Measurements from ENCODE around the gene FER. TPM values are rescaled to one million over a fixed set of nuclear protein-coding genes. Genes with fewer than 3 reads are reported as not detected.

The FER gene
- total and polyA plus RNA-seq, 10 of the 15 experiments (the other 5 are each of a cell fraction or from before 2014, with no cell fraction given): 4.4 to 19.1 (median 9.6) TPM

GRCh38 chr5:108998216-108998615 is 250.5 kb downstream of the FER start:
- no peaks in the 10 kb centered on the region; the same call in 1 of the 3 replicates for H3K9me3 ChIP-seq (replicated peaks; ENCODE audit: control insufficient read depth, insufficient read depth, low read length)
- TF ChIP-seq ZNF592 (IDR thresholded peaks at IDR 0.05): no peak
- no peak for TF ChIP-seq ZNF622 (IDR thresholded peaks at IDR 0.05)
- TF ChIP-seq NFYB (IDR thresholded peaks at IDR 0.05; ENCODE audit: insufficient read depth, low read depth, low read length): no peak
- no peak for TF ChIP-seq RB1 (IDR thresholded peaks at IDR 0.05; ENCODE audit: borderline replicate concordance)
- TF ChIP-seq POLR2AphosphoS2 (IDR thresholded peaks at IDR 0.05; ENCODE audit: low read depth, low read length): no peak
- TF ChIP-seq IRF3 (IDR thresholded peaks at IDR 0.05): no peak
- TF ChIP-seq MTA3 (IDR thresholded peaks at IDR 0.05; ENCODE audit: borderline replicate concordance, low read length): no peak
- TF ChIP-seq CHD1 (IDR thresholded peaks at IDR 0.05; ENCODE audit: low read depth, low read length): no peak
- TF ChIP-seq CBX5 (IDR thresholded peaks at IDR 0.05; ENCODE audit: low read depth): no peak
- no peak for TF ChIP-seq MYB (IDR thresholded peaks at IDR 0.05; ENCODE audit: borderline replicate concordance, low read depth, low read length)
- TF ChIP-seq ZNF687 (IDR thresholded peaks at IDR 0.05): no peak
- no peak for TF ChIP-seq KDM1A (IDR thresholded peaks at IDR 0.05; ENCODE audit: borderline replicate concordance)
- TF ChIP-seq TCF12 (IDR thresholded peaks at IDR 0.05; ENCODE audit: low read depth, low read length): no peak
- no peak for TF ChIP-seq JUNB (IDR thresholded peaks at IDR 0.05)
- TF ChIP-seq ZNF24 (IDR thresholded peaks at IDR 0.05): no peak
- no TSS peak for BruUV-seq (replicated peaks)
- H2AFZ ChIP-seq (ENCODE audit: control insufficient read depth, low read depth, low read length): no peak overlapping the region
- H3K27ac ChIP-seq (ENCODE audit: control insufficient read depth, insufficient read depth): no peak overlapping the region
- ChIA-PET POLR2A (interaction anchor here (1.1 kb wide), 1 partner anchor 21 kb away, joined by 3 read pairs; no protein-coding TSS in a partner anchor), RAD21 (ENCODE audit: unreplicated experiment) (no interaction called here), CTCF (interaction anchor here (0.6 kb wide), 1 partner anchor 625 kb away, joined by 3 read pairs; no protein-coding TSS in a partner anchor), SMC1A (ENCODE audit: uncharacterized antibody, unreplicated experiment) (interaction anchor here (1.7 kb wide), 1 partner anchor 9 kb away, joined by 4 read pairs; no protein-coding TSS in a partner anchor)
- no peaks in the 10 kb centered on the region for H3K4me1 ChIP-seq (ENCODE audit: control insufficient read depth, insufficient read depth, low read length)
- no peaks in the 10 kb centered on the region for H4K20me1 ChIP-seq (ENCODE audit: control insufficient read depth, insufficient read depth)
- no peaks in the 10 kb centered on the region for H3K27me3 ChIP-seq (replicated peaks in 1 of 2; ENCODE audit: control insufficient read depth in 2 of 2, insufficient read depth in 2 of 2, low read length in 1 of 2)
- ATAC-seq: no peak
- no peak for DNase-seq (ENCODE audit: low read depth, low spot score)
- intact Hi-C loops (cut with micrococcal nuclease; ENCODE audit: unreplicated experiment): no loop called here
- WGBS (ENCODE audit: insufficient coverage, insufficient replicate concordance, low lambda C conversion rate, missing lambda C conversion rate): 97% methylated on average over 11 of the region's 11 CpGs
- no peak overlapping the region for H3K4me2 ChIP-seq (ENCODE audit: control insufficient read depth, insufficient read depth)
- no peak overlapping the region for H3K4me3 ChIP-seq
- no peaks in the 10 kb centered on the region; a peak in 1 of 4 replicates for H3K36me3 ChIP-seq (ENCODE audit: control insufficient read depth in 2 of 2, insufficient read depth in 2 of 2, low read length in 1 of 2)
- in situ Hi-C loops (cut with MboI): no loop called here
- no peak for FAIRE-seq
- no peak overlapping the region for H3K9ac ChIP-seq (ENCODE audit: control insufficient read depth, insufficient read depth, low read length)
- H3K79me2 ChIP-seq (ENCODE audit: control insufficient read depth, insufficient read depth, low read length): no peaks in the 10 kb centered on the region
